Activated CD4-positive, alpha-beta T cell treated with anti-CD3 and anti-CD28 coated beads, Interleukin-2, amount 10 ng/mL, durations not matched to agents 7 days and 5 days (primary cell): ENCODE results near the gene EXOC5. TPM values are rescaled to one million over a fixed set of nuclear protein-coding genes. Genes with fewer than 3 reads are reported as not detected.

Source experiments
- CTCF ChIA-PET: fragments of 350-600 bp; sonication (Branson Sonifier 250); formaldehyde crosslinking; loops from one replicate; lab custom pipeline; 2021; ENCODE audit warnings: antibody characterized with exemption; lab: Charles Lee
- POLR2A ChIA-PET: fragments of 350-600 bp; sonication (Branson Sonifier 250); formaldehyde crosslinking; loops from one replicate; lab custom pipeline; 2021; ENCODE audit warnings: antibody characterized with exemption; lab: Charles Lee
- DNase-seq: peaks from one replicate; pipeline ENCODE4 v3.0.0-alpha.2; 2020
- H3K27ac Mint-ChIP-seq: one replicate; pipeline ENCODE4 v1.8.0; 2021; ENCODE audit warnings: mild to moderate bottlenecking, moderate library complexity, mixed read lengths
- H3K27me3 Mint-ChIP-seq: one replicate; pipeline ENCODE4 v1.8.0; 2021; ENCODE audit warnings: mixed read lengths
- H3K36me3 Mint-ChIP-seq: one replicate; pipeline ENCODE4 v1.8.0; 2021; ENCODE audit warnings: low read depth, mixed read lengths
- H3K4me1 Mint-ChIP-seq: one replicate; pipeline ENCODE4 v1.8.0; 2021; ENCODE audit warnings: mixed read lengths
- H3K4me3 Mint-ChIP-seq: one replicate; pipeline ENCODE4 v1.8.0; 2021; ENCODE audit warnings: mild to moderate bottlenecking, moderate library complexity, mixed read lengths
- H3K9me3 Mint-ChIP-seq: one replicate; pipeline ENCODE4 v1.8.0; 2021; ENCODE audit warnings: mixed read lengths
- total RNA-seq, 2 experiments: library from RNA; stranded (reverse); gene quantifications; one replicate each; pipeline ENCODE4 v1.2.3, GENCODE V29; 2021

Gene EXOC5
- total RNA-seq, 2 experiments from 2014 or later = 59.9 to 66.5 TPM

DNA sequence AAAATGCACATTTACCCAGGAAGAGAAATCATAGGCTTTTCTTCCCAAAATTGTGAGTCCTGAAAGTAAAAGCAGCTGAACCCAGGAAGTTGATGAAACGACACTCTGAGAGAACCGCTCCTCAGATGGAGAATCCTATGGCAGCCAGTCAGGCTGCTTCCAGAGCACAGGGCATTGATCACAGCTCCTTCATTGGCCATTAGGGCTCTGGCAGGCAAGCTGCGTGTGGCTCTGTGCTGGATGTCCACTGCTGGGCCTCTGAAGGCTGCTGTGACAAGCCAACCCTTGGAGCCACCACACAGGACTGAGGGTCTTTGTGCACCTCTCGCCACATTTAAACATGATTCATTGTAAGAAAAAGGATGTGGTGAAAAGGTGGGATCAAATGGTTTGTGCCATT lies 89.4 kb downstream of the EXOC5 start:
- no peak overlapping the region for H3K27ac Mint-ChIP-seq
- H3K36me3 Mint-ChIP-seq = no peaks in the 10 kb centered on the region
- DNase-seq = no peak
- ChIA-PET POLR2A (no interaction called here), CTCF (no interaction called here)
- H3K9me3 Mint-ChIP-seq = no peaks in the 10 kb centered on the region
- H3K27me3 Mint-ChIP-seq = peaks cover 26% of the 10 kb centered on the region
- H3K4me1 Mint-ChIP-seq = no peaks in the 10 kb centered on the region
- H3K4me3 Mint-ChIP-seq = no peak overlapping the region

DNA sequence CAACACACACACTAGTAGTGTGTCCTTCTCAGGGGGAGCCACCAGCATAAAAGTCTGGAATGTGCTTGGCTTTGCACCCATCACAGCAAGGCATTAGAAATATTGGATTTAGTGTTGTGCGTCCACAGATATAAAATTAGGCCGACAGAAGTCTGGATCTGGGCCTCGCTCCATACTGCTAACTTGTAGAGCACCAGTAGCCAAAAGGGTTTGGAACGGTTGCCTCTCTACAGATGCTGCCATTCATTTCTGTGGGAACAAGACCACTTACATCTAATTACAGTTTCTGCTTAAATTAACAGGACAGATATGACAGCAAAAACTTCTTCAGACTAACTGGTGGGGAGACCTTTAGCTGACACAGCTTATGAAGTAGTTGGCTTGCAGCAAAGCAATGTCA lies 94.2 kb downstream of the EXOC5 start:
- Mint-ChIP-seq H3K36me3 (no peaks in the 10 kb centered on the region), H3K27ac (no peak overlapping the region), H3K27me3 (peaks cover 19% of the 10 kb centered on the region), H3K4me3 (no peak overlapping the region), H3K9me3 (no peaks in the 10 kb centered on the region), H3K4me1 (no peaks in the 10 kb centered on the region)
- DNase-seq = no peak
- ChIA-PET CTCF (no interaction called here), POLR2A (no interaction called here)

DNA sequence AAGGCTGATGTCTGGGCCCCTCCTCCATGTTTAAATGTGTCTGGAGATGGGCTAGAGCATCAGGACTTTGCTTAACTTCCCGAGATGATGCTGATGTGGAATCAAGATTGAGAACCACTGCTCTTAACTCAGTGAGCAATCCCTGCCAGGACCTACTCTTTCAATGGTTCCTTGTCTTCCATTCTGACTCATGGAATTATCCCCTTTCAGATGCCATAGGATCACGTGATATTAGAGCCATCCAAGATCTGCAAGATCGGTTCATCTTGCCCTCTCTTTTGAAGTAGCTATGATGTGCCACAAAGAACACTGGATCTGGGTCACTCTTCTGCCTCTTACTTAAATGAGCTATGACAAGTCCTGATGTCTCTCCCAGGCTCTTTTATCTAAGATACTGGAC lies 96.8 kb downstream of the EXOC5 start:
- no peak overlapping the region for H3K27ac Mint-ChIP-seq
- CTCF ChIA-PET = no interaction called here

DNA sequence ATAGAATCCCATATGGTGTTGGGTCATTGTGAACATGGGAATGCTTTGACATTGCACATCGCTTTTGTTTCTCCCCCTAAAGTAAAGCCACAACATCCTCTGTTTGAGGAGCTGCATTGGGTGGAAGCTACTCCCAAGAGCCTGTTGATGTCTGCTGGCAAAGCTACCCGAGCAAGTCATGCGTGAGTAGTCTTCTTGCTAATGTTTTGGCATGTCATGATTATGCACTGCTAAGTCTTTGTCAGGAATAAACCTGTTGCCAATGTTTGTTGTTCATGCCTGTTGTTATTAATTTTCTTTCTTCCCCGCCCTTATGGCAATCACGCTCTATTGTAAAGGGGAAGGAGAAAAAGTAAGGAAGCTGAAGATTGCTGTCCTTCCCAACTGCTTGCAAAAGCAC lies 97.3 kb downstream of the EXOC5 start:
- peaks cover 8% of the 10 kb centered on the region for H3K27me3 Mint-ChIP-seq

More for the DNA sequence above, 96.8 kb downstream of the EXOC5 start:
- Mint-ChIP-seq H3K9me3 (no peaks in the 10 kb centered on the region), H3K27me3 (peaks cover 8% of the 10 kb centered on the region), H3K4me1 (no peaks in the 10 kb centered on the region), H3K36me3 (no peaks in the 10 kb centered on the region), H3K4me3 (no peak overlapping the region)
- POLR2A ChIA-PET = no interaction called here
- DNase-seq = no peak

DNA sequence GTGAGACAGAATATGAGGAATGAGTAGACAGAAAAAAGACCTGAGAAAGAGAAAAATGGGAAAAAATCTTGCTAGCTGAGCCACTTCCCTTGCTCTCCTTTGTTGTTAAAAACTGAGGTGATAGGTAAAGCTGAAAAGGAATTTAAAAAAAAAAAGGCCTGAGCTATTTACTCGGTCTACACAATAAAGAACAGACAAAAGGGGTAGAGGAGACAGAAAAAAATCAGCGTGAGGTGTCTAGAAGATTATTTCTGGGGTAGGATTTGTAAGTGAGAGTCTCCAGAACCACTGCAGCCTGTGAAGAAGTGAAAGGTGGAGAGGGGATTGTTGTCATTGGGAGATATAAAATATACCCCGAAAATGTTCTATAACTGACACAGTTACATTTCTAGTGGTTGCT lies 98.8 kb downstream of the EXOC5 start:
- no peak overlapping the region for H3K27ac Mint-ChIP-seq
- H3K27me3 Mint-ChIP-seq = peaks cover 4% of the 10 kb centered on the region
- no peak for DNase-seq
- no peaks in the 10 kb centered on the region for H3K9me3 Mint-ChIP-seq
- H3K4me1 Mint-ChIP-seq = no peaks in the 10 kb centered on the region
- H3K4me3 Mint-ChIP-seq = no peak overlapping the region
- POLR2A ChIA-PET = no interaction called here
- CTCF ChIA-PET = no interaction called here
- H3K36me3 Mint-ChIP-seq = no peaks in the 10 kb centered on the region

More for the DNA sequence above, 97.3 kb downstream of the EXOC5 start:
- Mint-ChIP-seq H3K4me1 (no peaks in the 10 kb centered on the region), H3K36me3 (no peaks in the 10 kb centered on the region), H3K9me3 (no peaks in the 10 kb centered on the region), H3K4me3 (no peak overlapping the region), H3K27ac (no peak overlapping the region)
- ChIA-PET CTCF (no interaction called here), POLR2A (no interaction called here)
- DNase-seq = no peak

DNA sequence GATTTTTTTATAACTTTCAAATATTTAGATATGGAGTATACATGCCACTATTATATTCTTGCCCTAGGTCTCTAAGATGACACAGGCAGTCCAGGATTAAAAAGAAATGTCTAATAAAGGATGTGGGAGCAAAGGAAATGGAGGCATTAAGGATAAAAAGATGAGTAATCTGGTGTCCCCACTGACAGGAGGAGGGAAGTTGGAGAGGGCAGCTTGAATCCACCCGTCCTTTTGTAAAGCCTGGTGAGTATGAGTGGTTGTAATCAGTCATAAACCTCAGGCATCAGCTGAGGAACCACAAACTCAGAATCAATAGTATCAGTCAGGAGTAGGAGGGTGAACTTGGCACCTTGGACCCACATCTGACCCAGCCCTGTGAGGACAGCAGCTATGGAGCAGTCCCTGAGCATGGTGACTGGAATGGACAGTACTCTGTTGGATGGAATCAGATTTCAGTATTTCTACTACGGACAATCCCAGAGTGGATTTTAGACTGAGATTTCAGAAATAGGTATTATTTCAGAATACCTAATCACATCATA lies 100.5 kb downstream of the EXOC5 start:
- ChIA-PET POLR2A (no interaction called here), CTCF (no interaction called here)
- no peak overlapping the region for H3K4me3 Mint-ChIP-seq
- H3K4me1 Mint-ChIP-seq = no peaks in the 10 kb centered on the region
- no peak for DNase-seq
- no peak overlapping the region for H3K27ac Mint-ChIP-seq
- no peaks in the 10 kb centered on the region for H3K36me3 Mint-ChIP-seq
- H3K9me3 Mint-ChIP-seq = no peaks in the 10 kb centered on the region
- H3K27me3 Mint-ChIP-seq = peaks cover 4% of the 10 kb centered on the region

DNA sequence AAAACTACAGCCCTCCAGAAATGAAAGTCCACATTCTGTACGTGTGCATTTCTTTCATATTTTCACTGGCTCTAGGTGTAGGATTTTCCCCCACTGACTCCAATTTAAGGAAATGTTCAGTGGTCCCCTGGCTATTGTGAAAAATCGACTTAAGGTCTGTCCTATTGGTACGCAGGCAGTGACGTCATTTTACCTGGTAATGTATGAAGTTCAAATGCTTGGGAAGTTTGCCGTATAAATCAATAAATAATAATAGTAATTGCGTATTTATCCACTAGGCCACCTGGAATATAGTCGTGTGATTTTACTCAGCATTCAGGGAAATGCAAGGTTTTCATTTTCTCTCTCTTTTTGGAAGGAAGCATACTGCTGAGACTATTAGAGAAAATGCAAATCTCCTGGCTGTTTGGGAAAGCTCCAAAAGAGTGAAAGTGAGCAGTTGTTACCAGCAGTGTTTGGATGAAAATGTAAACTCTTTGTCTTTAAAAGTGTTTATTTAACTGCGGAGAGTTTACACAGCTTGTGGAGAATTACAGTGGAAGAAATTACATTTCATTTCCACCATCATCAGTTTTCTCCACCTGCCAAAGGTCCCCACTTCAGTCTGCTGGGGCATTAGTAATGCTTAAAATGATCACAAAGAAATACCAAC lies 107.0 kb downstream of the EXOC5 start:
- H3K9me3 Mint-ChIP-seq = no peaks in the 10 kb centered on the region
- POLR2A ChIA-PET = no interaction called here

DNA sequence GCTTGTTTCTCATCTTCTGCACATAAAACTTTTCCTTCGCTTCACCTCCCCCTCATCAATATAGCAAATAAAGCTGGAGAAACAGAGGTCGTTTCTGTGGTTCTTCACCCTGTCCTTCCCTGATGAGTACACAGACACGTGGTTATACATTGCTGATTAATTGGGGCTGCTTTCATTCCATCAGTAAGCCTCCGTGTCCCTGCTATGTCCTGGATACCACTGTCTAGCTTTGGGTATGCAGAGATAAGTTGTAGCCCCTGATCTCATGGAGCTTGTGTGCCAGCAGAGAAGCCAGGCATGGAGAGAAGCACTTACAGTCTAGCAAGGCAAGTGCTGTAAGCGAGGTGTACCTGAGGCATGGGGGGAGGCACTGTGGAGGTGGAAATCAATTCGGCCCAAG lies 108.4 kb downstream of the EXOC5 start:
- POLR2A ChIA-PET = no interaction called here
- peaks cover 9% of the 10 kb centered on the region for H3K27me3 Mint-ChIP-seq
- no peak for DNase-seq
- H3K9me3 Mint-ChIP-seq = no peaks in the 10 kb centered on the region
- no peak overlapping the region for H3K27ac Mint-ChIP-seq
- H3K4me1 Mint-ChIP-seq = no peaks in the 10 kb centered on the region
- CTCF ChIA-PET = no interaction called here
- H3K4me3 Mint-ChIP-seq = no peak overlapping the region
- H3K36me3 Mint-ChIP-seq = no peaks in the 10 kb centered on the region

More for the DNA sequence above, 107.0 kb downstream of the EXOC5 start:
- CTCF ChIA-PET = no interaction called here
- H3K27me3 Mint-ChIP-seq = peaks cover 8% of the 10 kb centered on the region
- no peak for DNase-seq
- no peaks in the 10 kb centered on the region for H3K4me1 Mint-ChIP-seq
- H3K4me3 Mint-ChIP-seq = no peak overlapping the region
- H3K27ac Mint-ChIP-seq = no peak overlapping the region
- H3K36me3 Mint-ChIP-seq = no peaks in the 10 kb centered on the region

DNA sequence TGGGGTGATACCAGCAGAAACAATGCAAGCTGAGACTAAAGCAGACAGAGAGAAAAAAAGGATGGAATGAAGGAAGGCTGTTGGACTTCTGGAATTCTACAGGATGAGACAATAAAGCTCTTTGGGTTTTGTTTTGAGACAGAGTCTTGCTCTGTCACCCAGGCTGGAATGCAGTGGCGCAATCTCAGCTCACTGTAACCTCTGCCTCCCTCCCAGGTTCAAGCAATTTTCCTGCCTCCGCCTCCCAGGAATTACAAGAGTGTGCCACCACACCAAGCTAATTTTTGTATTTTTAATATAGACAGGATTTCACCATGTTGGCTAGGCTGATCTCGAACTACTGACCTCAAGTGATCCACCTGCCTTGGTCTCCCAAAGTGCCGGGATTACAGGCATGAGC lies 115.4 kb downstream of the EXOC5 start:
- H3K4me3 Mint-ChIP-seq = no peak overlapping the region
- H3K36me3 Mint-ChIP-seq = no peaks in the 10 kb centered on the region
- CTCF ChIA-PET = no interaction called here

More for the DNA sequence above, 115.4 kb downstream of the EXOC5 start:
- Mint-ChIP-seq H3K27ac (no peak overlapping the region), H3K4me1 (no peaks in the 10 kb centered on the region), H3K27me3 (peaks cover 4% of the 10 kb centered on the region), H3K9me3 (no peaks in the 10 kb centered on the region)
- POLR2A ChIA-PET = no interaction called here
- no peak for DNase-seq

Other genes starting within 250 kb of the EXOC5 start
- 10 to 100 TPM; 47.9 to 64.3 TPM for gene AP5M1, start 66 bp upstream of the EXOC5 start, total RNA-seq
- 10 to 100 TPM; 16.3 to 18.2 TPM for gene NAA30, start 121.7 kb upstream of the EXOC5 start, total RNA-seq
- gene CCDC198, start 225.0 kb upstream of the EXOC5 start, total RNA-seq = not detected